H9 (cell line): ENCODE data around the gene NUP85. TPM values are rescaled to one million over a fixed set of nuclear protein-coding genes. Genes with fewer than 3 reads are reported as not detected.

Experiments
- DNase-seq: peaks from one replicate; pipeline ENCODE4 v3.0.0-alpha.2; 2017
- H2AFZ ChIP-seq: one replicate; pipeline ENCODE4 v1.6.1; 2013; ENCODE audit warnings: mild to moderate bottlenecking, low read length, control low read depth, moderate library complexity
- H2AK5ac ChIP-seq: 2 replicates; pipeline ENCODE4 v1.6.1; 2013; ENCODE audit warnings: low read length, control low read depth, mixed read lengths; ENCODE audit not compliant: insufficient read length
- H2BK120ac ChIP-seq: one replicate; pipeline ENCODE4 v1.6.1; 2013; ENCODE audit warnings: low read depth, mild to moderate bottlenecking, low read length, control low read depth, inconsistent platforms; ENCODE audit not compliant: poor library complexity, severe bottlenecking
- H2BK12ac ChIP-seq: 2 replicates; pipeline ENCODE4 v1.6.1; 2013; ENCODE audit warnings: low read length, control low read depth, mixed read lengths, low read depth; ENCODE audit not compliant: insufficient read length
- H2BK15ac ChIP-seq: 2 replicates; pipeline ENCODE4 v1.6.1; 2013; ENCODE audit warnings: low read depth, low read length, control low read depth
- H2BK20ac ChIP-seq: one replicate; pipeline ENCODE4 v1.6.1; 2013; ENCODE audit warnings: low read depth, mild to moderate bottlenecking, low read length, control low read depth, inconsistent platforms; ENCODE audit not compliant: poor library complexity, severe bottlenecking
- H2BK5ac ChIP-seq: 2 replicates; pipeline ENCODE4 v1.6.1; 2013; ENCODE audit warnings: low read length, control low read depth, mixed read lengths; ENCODE audit not compliant: insufficient read length
- H3K14ac ChIP-seq: 2 replicates; pipeline ENCODE4 v1.6.1; 2013; ENCODE audit warnings: low read length, control low read depth; ENCODE audit not compliant: insufficient read depth
- H3K18ac ChIP-seq: 2 replicates; pipeline ENCODE4 v1.6.1; 2013; ENCODE audit warnings: low read depth, mild to moderate bottlenecking, mixed read lengths, low read length, control low read depth; ENCODE audit not compliant: insufficient read length
- H3K23ac ChIP-seq: 2 replicates; pipeline ENCODE4 v1.6.1; 2013; ENCODE audit warnings: low read length, control low read depth, mixed read lengths, low read depth; ENCODE audit not compliant: insufficient read length
- H3K23me2 ChIP-seq: 2 replicates; pipeline ENCODE4 v1.6.1; 2013; ENCODE audit warnings: low read depth, mild to moderate bottlenecking, mixed read lengths, low read length, control low read depth; ENCODE audit not compliant: insufficient read length, poor library complexity, severe bottlenecking
- H3K27ac ChIP-seq: 2 replicates; pipeline ENCODE4 v1.5.1; 2013; ENCODE audit warnings: low read length, control low read depth, mixed read lengths, low read depth; ENCODE audit not compliant: insufficient read length
- H3K27me3 ChIP-seq: 2 replicates; pipeline ENCODE4 v1.6.1; 2013; ENCODE audit warnings: low read length, control low read depth, inconsistent platforms; ENCODE audit not compliant: insufficient read depth
- H3K4ac ChIP-seq: 2 replicates; pipeline ENCODE4 v1.6.1; 2013; ENCODE audit warnings: low read depth, mild to moderate bottlenecking, control low read depth, inconsistent platforms, low read length, moderate library complexity
- H3K4me1 ChIP-seq: 2 replicates; pipeline ENCODE4 v1.6.1; 2013; ENCODE audit warnings: low read length, control low read depth, inconsistent platforms; ENCODE audit not compliant: insufficient read depth
- H3K4me2 ChIP-seq: 2 replicates; pipeline ENCODE4 v1.6.1; 2013; ENCODE audit warnings: low read length, control low read depth, mixed read lengths; ENCODE audit not compliant: insufficient read length, insufficient read depth
- H3K56ac ChIP-seq: 2 replicates; pipeline ENCODE4 v1.6.1; 2013; ENCODE audit warnings: low read depth, mild to moderate bottlenecking, mixed read lengths, low read length, control low read depth; ENCODE audit not compliant: insufficient read length
- H3K79me1 ChIP-seq: 2 replicates; pipeline ENCODE4 v1.6.1; 2013; ENCODE audit warnings: low read depth, mild to moderate bottlenecking, moderate library complexity, low read length, control low read depth, inconsistent platforms; ENCODE audit not compliant: insufficient read depth, poor library complexity, severe bottlenecking
- H3K79me2 ChIP-seq: 2 replicates; pipeline ENCODE4 v1.6.1; 2013; ENCODE audit warnings: low read length, control low read depth, inconsistent platforms; ENCODE audit not compliant: insufficient read depth
- H3K9ac ChIP-seq: 2 replicates; pipeline ENCODE4 v1.6.1; 2013; ENCODE audit warnings: low read length, control low read depth, mixed read lengths; ENCODE audit not compliant: insufficient read length; ENCODE audit errors: extremely low read depth
- H3K9me3 ChIP-seq: one replicate; pipeline ENCODE4 v1.6.1; 2013; ENCODE audit warnings: low read depth, low read length, inconsistent platforms; ENCODE audit not compliant: control insufficient read depth
- H3T11ph ChIP-seq: one replicate; pipeline ENCODE4 v1.6.1; 2013; ENCODE audit warnings: mild to moderate bottlenecking, low read length, control low read depth, inconsistent platforms
- H4K20me1 ChIP-seq: one replicate; pipeline ENCODE4 v1.6.1; 2013; ENCODE audit not compliant: control insufficient read depth, insufficient read length, insufficient read depth
- H4K5ac ChIP-seq: 2 replicates; pipeline ENCODE4 v1.6.1; 2013; ENCODE audit warnings: low read depth, mild to moderate bottlenecking, mixed read lengths, low read length, control low read depth; ENCODE audit not compliant: insufficient read length
- H4K8ac ChIP-seq: replicated peaks from 2 replicates; pipeline ENCODE4 v1.6.1; 2013; ENCODE audit warnings: low read length, control low read depth, mixed read lengths, low read depth; ENCODE audit not compliant: insufficient read length
- H4K91ac ChIP-seq: 2 replicates; pipeline ENCODE4 v1.6.1; 2013; ENCODE audit warnings: low read depth, mild to moderate bottlenecking, moderate library complexity, mixed read lengths, low read length, control low read depth; ENCODE audit not compliant: insufficient read length
- H3K27ac Mint-ChIP-seq, 3 experiments: 2 replicates in 2 of 3; 3 replicates in 1 of 3; pipeline ENCODE4 v1.8.0; 2020 to 2021; ENCODE audit warnings: mixed read lengths in 3 of 3, mild to moderate bottlenecking in 1 of 3, moderate library complexity in 1 of 3
- H3K27me3 Mint-ChIP-seq: 2 replicates; pipeline ENCODE4 v1.8.0; 2021; ENCODE audit warnings: low read depth, mild to moderate bottlenecking, moderate library complexity, mixed read lengths
- H3K36me3 Mint-ChIP-seq, 3 experiments: 2 replicates in 2 of 3; 3 replicates in 1 of 3; pipeline ENCODE4 v1.8.0; 2020 to 2021; ENCODE audit warnings: low read depth in 3 of 3, mixed read lengths in 3 of 3; ENCODE audit not compliant: insufficient read depth in 1 of 3
- H3K4me1 Mint-ChIP-seq, 2 experiments: 2 replicates each; pipeline ENCODE4 v1.8.0; 2020; ENCODE audit warnings: mixed read lengths in 2 of 2
- H3K4me3 Mint-ChIP-seq, 2 experiments: 2 replicates in 1 of 2; 3 replicates in 1 of 2; pipeline ENCODE4 v1.8.0; 2020 to 2021; ENCODE audit warnings: mild to moderate bottlenecking in 2 of 2, mixed read lengths in 2 of 2, moderate library complexity in 1 of 2
- H3K9me3 Mint-ChIP-seq, 2 experiments: 2 replicates in 1 of 2; 3 replicates in 1 of 2; pipeline ENCODE4 v1.8.0; 2020; ENCODE audit warnings: mild to moderate bottlenecking in 2 of 2, mixed read lengths in 2 of 2, moderate library complexity in 1 of 2
- CTCF ChIP-seq: fragments of 200-600 bp; sonication (generic); conservative IDR thresholded peaks from 3 replicates; pipeline ENCODE4 v1.8.0; 2021; ENCODE audit warnings: antibody characterized with exemption, mild to moderate bottlenecking
- WGBS: extraction: QIAGEN DNeasy Blood & Tissue Kit; methylation state at CpG from one replicate; pipeline ENCODE4 v1.1.7; 2013; ENCODE audit warnings: missing lambda C conversion rate, low lambda C conversion rate, mixed read lengths; ENCODE audit not compliant: insufficient read length; ENCODE audit errors: extremely low coverage; 5-methylcytosine and 5-hydroxymethylcytosine counted together
- total RNA-seq: library from RNA; stranded (reverse); gene quantifications from 2 replicates; pipeline ENCODE4 v1.2.1, GENCODE V29; 2021

Gene NUP85
- total RNA-seq, 1 experiment from 2014 or later: 145 TPM

- peaks cover 4% of the 10 kb centered on the region for H4K20me1 ChIP-seq
- peaks cover 12 to 13% of the 10 kb centered on the region in 2 experiments for H3K4me1 Mint-ChIP-seq
Measured at GRCh38 chr17:75245011-75245410, 39.5 kb downstream of the NUP85 start.

More at GRCh38 chr17:75245011-75245410, 39.5 kb downstream of the NUP85 start:
- Histone ChIP-seq H2AFZ (no peak overlapping the region), H3K9ac (no peak overlapping the region), H3K4ac (no peak overlapping the region), H2BK20ac (no peak overlapping the region), H2BK12ac (no peak overlapping the region), H2BK15ac (no peak overlapping the region), H3K79me2 (peaks cover 2% of the 10 kb centered on the region; the same call in 1 of the 2 replicates), H4K5ac (no peak overlapping the region), H4K91ac (no peak overlapping the region), H3K27me3 (no peaks in the 10 kb centered on the region), H3K9me3 (no peaks in the 10 kb centered on the region), H2BK5ac (no peak overlapping the region), H3K79me1 (no peaks in the 10 kb centered on the region), H4K8ac (no peak overlapping the region), H3K23me2 (no peaks in the 10 kb centered on the region), H3K56ac (no peak overlapping the region), H3K14ac (no peak overlapping the region), H2BK120ac (no peak overlapping the region), H3K4me1 (no peaks in the 10 kb centered on the region), H3T11ph (no peak overlapping the region), H3K18ac (no peak overlapping the region), H3K23ac (no peak overlapping the region), H3K27ac (no peak overlapping the region), H3K4me2 (no peak overlapping the region), H2AK5ac (no peak overlapping the region)
- Mint-ChIP-seq H3K9me3 (no peaks in the 10 kb centered on the region), H3K36me3 (peaks cover 27 to 59% (median 56%) of the 10 kb centered on the region in 3 experiments; a peak in 6 of 7 replicates), H3K27ac (no peak overlapping the region), H3K4me3 (no peak overlapping the region), H3K27me3 (no peaks in the 10 kb centered on the region)
- no peak for TF ChIP-seq CTCF
- no peak for DNase-seq
- WGBS: no CpG with 5 or more reads among the region's 6 CpGs
